K562 (cell line): ENCODE measurements around the gene RHBDL3. TPM values are rescaled to one million over a fixed set of nuclear protein-coding genes. Genes with fewer than 3 reads are reported as not detected.
A peak's percentile ranks its signal among the peaks of the same experiment; 100 is the strongest.

Experiments used
- ATAC-seq: fragments of 200-7000 bp; cut with Tn5 transposase; 3 replicates; pipeline ENCODE4 v1.9.1; 2020; ENCODE audit warnings: moderate library complexity
- BruUV-seq: library from RNA; stranded (reverse); fragments of 400-500 nt; replicated peaks from 2 replicates; lab custom pipeline; 2021; lab: Mats Ljungman, UMichigan
- CTCF ChIA-PET: fragments of 300-600 bp; formaldehyde crosslinking; extraction: SDS; loops from one replicate; lab custom pipeline; 2021; ENCODE audit warnings: low intra/inter-chr PET ratio; lab: Yijun Ruan, JAX
- POLR2A ChIA-PET: fragments of 300-600, 350-650 bp; sonication (Branson Sonifier 250); formaldehyde crosslinking; extraction: SDS; loops from one replicate; lab custom pipeline; 2021; ENCODE audit warnings: antibody characterized with exemption, inconsistent platforms; lab: Yijun Ruan, JAX
- DNase-seq, 4 experiments: peaks; one replicate each; pipeline versions ENCODE4 v3.0.0 to v3.0.0-alpha.2; 2011 to 2018; ENCODE audit warnings: low spot score in 3 of 4, mixed read lengths in 3 of 4; ENCODE audit errors: extremely low read depth in 1 of 4
- FAIRE-seq: peaks from 2 replicates; lab custom pipeline; 2011; peaks lifted over from hg19 to GRCh38; lab: Jason Lieb, UNC
- H2AFZ ChIP-seq: 2 replicates; pipeline ENCODE4 v1.6.0; 2011; ENCODE audit warnings: low read depth, low read length, control low read depth, inconsistent platforms
- H3K27ac ChIP-seq: fragments of 200-600 bp; 3 replicates; pipeline ENCODE4 v1.8.0; 2011; ENCODE audit warnings: low read depth, mild to moderate bottlenecking, control low read depth, inconsistent platforms, low read length, moderate library complexity, mixed read lengths; ENCODE audit errors: extremely low read depth
- H3K27me3 ChIP-seq, 2 experiments: fragments of 300-600 bp in 1 of 2; 2 replicates in 1 of 2; 3 replicates in 1 of 2; pipeline versions ENCODE4 v1.6.0 to v1.8.0; 2011; ENCODE audit warnings: inconsistent platforms in 2 of 2, low read length in 2 of 2, mild to moderate bottlenecking in 1 of 2, mixed read lengths in 1 of 2, moderate library complexity in 1 of 2; ENCODE audit not compliant: control insufficient read depth in 2 of 2, insufficient read depth in 2 of 2
- H3K36me3 ChIP-seq: fragments of 300-600 bp; 3 replicates; pipeline ENCODE4 v1.8.0; 2011; ENCODE audit warnings: mild to moderate bottlenecking, low read length, inconsistent platforms; ENCODE audit not compliant: control insufficient read depth, insufficient read depth
- H3K4me1 ChIP-seq, 2 experiments: fragments of 200-600 bp in 1 of 2; replicated peaks in 1 of 2; 2 replicates in 1 of 2; 3 replicates in 1 of 2; pipeline versions ENCODE4 v1.5.1 to v1.8.0; 2011; ENCODE audit warnings: inconsistent platforms in 2 of 2, low read length in 2 of 2, mild to moderate bottlenecking in 1 of 2, mixed read lengths in 1 of 2, moderate library complexity in 1 of 2; ENCODE audit not compliant: control insufficient read depth in 2 of 2, insufficient read depth in 2 of 2
- H3K4me2 ChIP-seq: 2 replicates; pipeline ENCODE4 v1.6.1; 2011; ENCODE audit warnings: low read length, control low read depth, inconsistent platforms, mixed read lengths; ENCODE audit not compliant: insufficient read depth
- H3K4me3 ChIP-seq: fragments of 200-600 bp; sonication (generic), shearing (Covaris generic); 2 replicates; pipeline ENCODE4 v1.5.1; 2016; ENCODE audit warnings: control low read depth, inconsistent platforms
- H3K79me2 ChIP-seq: fragments of 200-600 bp; 3 replicates; pipeline ENCODE4 v1.8.0; 2011; ENCODE audit warnings: low read length, inconsistent platforms; ENCODE audit not compliant: control insufficient read depth, insufficient read depth
- H3K9ac ChIP-seq, 2 experiments: 2 replicates each; pipeline versions ENCODE4 v1.6.0 to v1.6.1; 2011; ENCODE audit warnings: low read depth in 2 of 2, low read length in 2 of 2, control low read depth in 1 of 2, inconsistent platforms in 1 of 2, mild to moderate bottlenecking in 1 of 2, mixed read lengths in 1 of 2; ENCODE audit not compliant: insufficient read depth in 1 of 2
- H3K9me1 ChIP-seq: one replicate; pipeline ENCODE4 v1.6.0; 2011; ENCODE audit warnings: inconsistent platforms, mild to moderate bottlenecking, low read length, moderate library complexity; ENCODE audit not compliant: control insufficient read depth, insufficient read depth
- H3K9me3 ChIP-seq: replicated peaks from 2 replicates; pipeline ENCODE4 v1.5.1; 2011; ENCODE audit warnings: low read depth, low read length, inconsistent platforms; ENCODE audit not compliant: control insufficient read depth, insufficient read depth
- H4K20me1 ChIP-seq: replicated peaks from 2 replicates; pipeline ENCODE4 v1.6.1; 2011; ENCODE audit warnings: low read length, inconsistent platforms, mixed read lengths; ENCODE audit not compliant: control insufficient read depth, insufficient read depth
- ATF1 ChIP-seq, 2 experiments: fragments of 450-650 bp in 1 of 2; IDR thresholded peaks; 2 replicates each; pipeline ENCODE4 v1.6.1; 2016; ENCODE audit warnings: missing compliant biosample characterization in 1 of 2, missing genetic modification characterization in 1 of 2
- BHLHE40 ChIP-seq: IDR thresholded peaks from 2 replicates; pipeline ENCODE4 v1.6.1; 2011; ENCODE audit warnings: low read length, improper control_type of control experiment
- E2F8 ChIP-seq: fragments of 450-650 bp; IDR thresholded peaks from 2 replicates; pipeline ENCODE4 v1.7.1; 2018; ENCODE audit warnings: mild to moderate bottlenecking, low read depth; ENCODE audit not compliant: partially characterized antibody
- RAD51 ChIP-seq: fragments of 450-650 bp; IDR thresholded peaks from 2 replicates; pipeline ENCODE4 v1.7.1; 2016; ENCODE audit warnings: low read depth, mild to moderate bottlenecking, borderline replicate concordance
- REST ChIP-seq, 2 experiments: fragments of 450-650 bp; formaldehyde crosslinking in 1 of 2; IDR thresholded peaks; 2 replicates each; pipeline versions ENCODE4 v1.4.0 to v1.6.1; 2014 to 2020; ENCODE audit warnings: mild to moderate bottlenecking in 2 of 2, borderline replicate concordance in 1 of 2, low read depth in 1 of 2
- SOX6 ChIP-seq: fragments of 450-650 bp; IDR thresholded peaks from 2 replicates; pipeline ENCODE4 v1.6.1; 2014; ENCODE audit warnings: mild to moderate bottlenecking
- TOE1 ChIP-seq, 2 experiments: fragments of 450-650 bp in 1 of 2; sonication (generic) in 1 of 2; formaldehyde crosslinking in 1 of 2; IDR thresholded peaks; 2 replicates each; pipeline versions ENCODE4 v1.7.1 to v1.8.0; 2016 to 2022; ENCODE audit warnings: borderline replicate concordance in 2 of 2, mild to moderate bottlenecking in 2 of 2, antibody characterized with exemption in 1 of 2, inconsistent platforms in 1 of 2, low read depth in 1 of 2, missing genetic modification reagents in 1 of 2, moderate library complexity in 1 of 2
- WGBS: fragments of 100-300 bp; shearing (Covaris generic); methylation state at CpG from one replicate; pipeline ENCODE4 v1.1.6; 2016; ENCODE audit warnings: low coverage, mixed read lengths; ENCODE audit not compliant: insufficient coverage; ENCODE audit errors: missing lambda C conversion rate; 5-methylcytosine and 5-hydroxymethylcytosine counted together
- in situ Hi-C: fragments of 300-500 bp; cut with MboI; formaldehyde crosslinking; loops from 4 replicates; pipeline ENCODE4 v1.15.0; 2018; ENCODE audit warnings: inconsistent platforms, mixed read lengths
- intact Hi-C: fragments of 100-400 bp; cut with micrococcal nuclease; formaldehyde crosslinking; loops from 2 replicates; pipeline ENCODE4 v1.14.2; 2022
- polyA plus RNA-seq, 8 experiments: library from polyadenylated mRNA; depleted of rRNA in 4 of 8; stranded (reverse) in 5 of 8; unstranded in 3 of 8; fragments of >200 nt; fragmentation: Nextera tagmentation in 2 of 8; fragmentation: Illumina TruSeq in 1 of 8; extraction: Ambion mirVana in 2 of 8; extraction: Trizol in 1 of 8; gene quantifications; 2 replicates each; pipeline versions ENCODE4 v1.2.1 to v1.2.3, GENCODE V29; 2011 to 2014; ENCODE audit warnings: inconsistent platforms in 1 of 8, missing spikeins in 1 of 8
- total RNA-seq, 7 experiments: library from RNA; depleted of rRNA in 6 of 7; stranded (reverse); fragments of >200 nt in 6 of 7; fragmentation: Illumina TruSeq in 2 of 7; extraction: Trizol in 2 of 7; gene quantifications; 2 replicates each; pipeline versions ENCODE4 v1.2.1 to v1.2.3, GENCODE V29; 2011 to 2021; ENCODE audit warnings: low replicate concordance in 1 of 7

RHBDL3 gene
- total and polyA plus RNA-seq, 9 of the 15 experiments (the other 6 are each of a cell fraction or from before 2014, with no cell fraction given) = 0.06 to 0.31 (median 0.09) TPM; not detected in 4

GRCh38 chr17:32256701-32257019, 9.0 kb upstream of the RHBDL3 start:
- no peaks in the 10 kb centered on the region for H3K36me3 ChIP-seq
- FAIRE-seq (no peak), DNase-seq (no peak), ATAC-seq (no peak)
- intact Hi-C loops (loop anchor here (10.0 kb wide), 1 partner anchor 498 kb away; no protein-coding TSS in a partner anchor), in situ Hi-C loops (no loop called here)
- H3K4me1 ChIP-seq = peaks cover 0 to 4% of the 10 kb centered on the region in 2 experiments; a peak in 2 of 5 replicates
- H3K9me1 ChIP-seq = no peaks in the 10 kb centered on the region
- no peak overlapping the region; a peak in 1 of 4 replicates for H3K9ac ChIP-seq
- 8% methylated on average over 9 of the region's 9 CpGs for WGBS
- BruUV-seq = no TSS peak
- H3K79me2 ChIP-seq = no peaks in the 10 kb centered on the region
- H3K4me3 ChIP-seq = no peak overlapping the region
- H3K27me3 ChIP-seq = peaks cover 42 to 61% of the 10 kb centered on the region in 2 experiments
- peaks cover 9% of the 10 kb centered on the region for H4K20me1 ChIP-seq
- no peaks in the 10 kb centered on the region for H3K9me3 ChIP-seq
- POLR2A ChIA-PET = interaction anchor here (0.7 kb wide), 1 partner anchor 92 kb away, joined by 3 read pairs; no protein-coding TSS in a partner anchor
- no peak overlapping the region for H2AFZ ChIP-seq
- CTCF ChIA-PET = no interaction called here
- no peak overlapping the region for H3K4me2 ChIP-seq
- H3K27ac ChIP-seq = no peak overlapping the region
- TF ChIP-seq ATF1 (CRISPR knock-in tag; IDR thresholded peaks at IDR 0.05) (no peak), ATF1 (tag; IDR thresholded peaks at IDR 0.05) (no peak), BHLHE40 (peak; percentile 64), REST (IDR thresholded peaks at IDR 0.05; ENCODE audit: borderline replicate concordance) (peak; percentile 30; the same call in 1 of the 2 replicates), REST (CRISPR knock-in tag; IDR thresholded peaks at IDR 0.05; ENCODE audit: low read depth) (no peak), SOX6 (no peak), E2F8 (no peak), RAD51 (peak; percentile 21; the same call in 1 of the 2 replicates), TOE1 (IDR thresholded peaks at IDR 0.05; ENCODE audit: borderline replicate concordance) (peak; percentile 29; the same call in 1 of the 2 replicates), TOE1 (CRISPR knock-in tag; IDR thresholded peaks at IDR 0.05; ENCODE audit: borderline replicate concordance, low read depth) (no peak)
